GM13976 (cell line): ENCODE data around the gene CALCR.

Experiments used
- DNase-seq: peaks from one replicate; pipeline ENCODE4 v3.0.0; 2012; ENCODE audit warnings: low spot score
- in situ Hi-C: fragments of 300-500 bp; cut with MboI; formaldehyde crosslinking; loops from one replicate; pipeline ENCODE4 v1.12.0; 2022; ENCODE audit warnings: low sequenced_read_pairs, mixed read lengths, inconsistent platforms; ENCODE audit not compliant: unreplicated experiment
- TF ChIP-seq, protein P1 (sequence below): IDR thresholded peaks from 2 replicates; pipeline ENCODE4 v1.5.1; 2012; ENCODE audit warnings: borderline replicate concordance, mild to moderate bottlenecking; ENCODE audit not compliant: insufficient read depth; ENCODE audit errors: extremely low read depth, missing control alignments, control extremely low read depth

CALCR gene

DNA sequence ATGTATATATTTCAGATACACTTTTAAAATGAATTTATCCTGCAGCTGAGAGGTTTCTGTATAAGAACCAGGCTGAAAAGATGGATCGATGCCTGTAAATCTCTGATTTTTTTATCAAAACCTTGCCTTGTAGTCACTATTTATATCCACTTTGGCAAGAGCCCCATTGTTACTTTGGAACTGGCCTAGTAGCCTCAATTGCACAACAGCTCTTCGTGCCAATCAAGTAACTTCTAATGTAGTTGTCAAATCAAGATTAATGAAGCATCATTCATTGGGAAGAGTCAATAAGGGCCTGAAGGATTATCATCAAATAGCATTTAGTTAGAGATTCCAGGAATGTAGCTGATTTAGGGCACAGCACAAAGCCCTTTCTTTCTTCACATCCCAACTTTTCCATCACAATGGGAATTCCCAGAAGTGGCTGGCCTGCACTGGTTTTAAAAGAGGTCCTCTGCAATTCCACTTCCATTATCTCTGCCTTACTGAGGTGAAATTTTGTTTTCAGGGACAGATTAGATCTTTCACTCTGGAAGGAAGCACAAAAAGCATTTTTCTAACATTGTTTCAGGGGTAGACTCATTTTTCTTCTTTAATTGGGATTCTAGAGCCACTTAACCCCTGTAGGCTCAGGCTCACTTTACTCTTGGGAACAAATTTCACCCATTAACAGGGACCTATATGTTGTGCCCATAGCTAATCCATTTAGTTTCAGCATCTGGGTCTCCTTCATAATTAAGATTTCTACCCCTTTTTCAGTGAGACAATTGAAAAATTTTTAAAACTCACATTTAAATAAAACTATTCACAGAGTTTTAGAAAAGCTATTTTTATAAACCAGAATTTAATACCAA, 97.8 kb downstream of the CALCR start:
- TF ChIP-seq, protein P1, sequence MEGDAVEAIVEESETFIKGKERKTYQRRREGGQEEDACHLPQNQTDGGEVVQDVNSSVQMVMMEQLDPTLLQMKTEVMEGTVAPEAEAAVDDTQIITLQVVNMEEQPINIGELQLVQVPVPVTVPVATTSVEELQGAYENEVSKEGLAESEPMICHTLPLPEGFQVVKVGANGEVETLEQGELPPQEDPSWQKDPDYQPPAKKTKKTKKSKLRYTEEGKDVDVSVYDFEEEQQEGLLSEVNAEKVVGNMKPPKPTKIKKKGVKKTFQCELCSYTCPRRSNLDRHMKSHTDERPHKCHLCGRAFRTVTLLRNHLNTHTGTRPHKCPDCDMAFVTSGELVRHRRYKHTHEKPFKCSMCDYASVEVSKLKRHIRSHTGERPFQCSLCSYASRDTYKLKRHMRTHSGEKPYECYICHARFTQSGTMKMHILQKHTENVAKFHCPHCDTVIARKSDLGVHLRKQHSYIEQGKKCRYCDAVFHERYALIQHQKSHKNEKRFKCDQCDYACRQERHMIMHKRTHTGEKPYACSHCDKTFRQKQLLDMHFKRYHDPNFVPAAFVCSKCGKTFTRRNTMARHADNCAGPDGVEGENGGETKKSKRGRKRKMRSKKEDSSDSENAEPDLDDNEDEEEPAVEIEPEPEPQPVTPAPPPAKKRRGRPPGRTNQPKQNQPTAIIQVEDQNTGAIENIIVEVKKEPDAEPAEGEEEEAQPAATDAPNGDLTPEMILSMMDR, result no peak
- DNase-seq, result no peak
- in situ Hi-C loops, result no loop called here

DNA sequence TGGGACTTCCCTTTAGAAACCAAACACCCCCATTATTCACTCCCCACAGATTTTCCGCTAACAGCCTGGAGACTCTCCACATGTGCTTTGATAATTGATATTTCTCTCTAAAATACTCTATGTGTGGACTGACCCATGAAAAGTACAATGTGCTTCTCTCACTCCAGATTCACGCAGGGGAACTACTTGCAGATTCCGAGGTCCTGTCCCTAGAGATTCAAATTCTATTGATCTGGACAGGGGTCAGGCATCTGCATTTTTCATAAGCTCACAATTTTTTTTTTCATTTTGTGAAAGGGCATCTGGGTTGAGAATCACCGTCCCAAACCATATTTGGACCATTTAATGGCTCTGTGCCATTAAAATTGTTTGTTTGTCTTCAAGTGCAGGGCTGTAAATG, 98.7 kb downstream of the CALCR start:
- in situ Hi-C loops, result no loop called here
- no peak for DNase-seq
- TF ChIP-seq, protein P1, result no peak

DNA sequence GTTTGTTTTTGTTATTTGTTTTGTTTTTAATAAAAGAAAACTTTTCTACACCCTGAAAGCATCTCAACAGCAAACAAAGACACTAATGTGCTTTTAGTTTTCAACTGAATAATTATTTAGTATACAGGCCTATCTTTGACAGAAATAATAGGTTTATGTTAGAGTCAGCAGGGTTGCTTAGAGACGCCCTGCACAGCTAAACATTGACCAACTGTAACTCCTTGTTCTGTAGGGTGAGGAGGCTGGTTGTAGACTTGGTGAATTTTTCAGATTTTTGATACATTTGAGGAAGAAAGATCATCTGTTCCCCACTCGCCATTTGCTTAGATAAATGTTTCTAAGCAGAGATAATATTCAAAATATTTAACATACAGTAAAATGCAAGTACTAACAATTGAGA, 103.1 kb downstream of the CALCR start:
- TF ChIP-seq, protein P1, result no peak
- in situ Hi-C loops, result no loop called here
- no peak for DNase-seq

DNA sequence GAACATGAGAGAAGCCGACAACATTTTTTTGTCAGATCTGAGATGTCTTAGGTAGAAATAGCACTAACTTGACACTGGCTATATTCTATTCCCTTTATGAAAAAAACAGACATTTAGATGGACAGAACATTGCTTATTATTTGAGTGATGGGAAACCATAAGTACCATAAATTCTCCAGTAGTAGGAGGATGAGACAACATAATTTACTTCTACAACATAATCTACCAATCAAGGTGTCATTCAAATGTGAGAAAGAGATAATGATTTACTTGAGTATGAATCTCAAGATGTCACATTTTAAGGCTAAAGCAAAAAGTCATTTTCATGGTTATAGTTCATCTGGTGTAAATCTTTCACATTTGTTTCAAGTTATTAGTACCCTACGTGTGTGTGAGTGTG, 110.8 kb downstream of the CALCR start:
- in situ Hi-C loops, result no loop called here
- DNase-seq, result no peak
- TF ChIP-seq, protein P1, result no peak

DNA sequence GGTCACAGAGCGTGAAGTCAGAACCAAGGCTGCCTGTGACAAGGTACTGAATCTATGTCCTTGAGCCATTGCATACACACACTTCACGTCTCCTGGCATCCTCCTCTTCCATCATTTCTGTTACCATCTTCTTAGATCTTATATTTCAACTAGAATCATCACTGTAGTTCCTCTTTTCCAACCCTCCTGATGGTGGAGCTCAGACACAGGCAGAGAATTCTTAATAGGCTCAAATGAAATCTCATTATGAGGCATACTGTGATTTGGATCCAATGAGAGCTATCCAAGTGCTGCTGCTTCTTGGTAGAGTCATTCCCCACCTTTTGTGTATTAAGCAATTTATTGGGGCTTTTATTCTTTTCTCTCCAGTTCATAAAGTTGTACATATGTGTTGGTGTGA, 113.2 kb downstream of the CALCR start:
- TF ChIP-seq, protein P1, result no peak
- in situ Hi-C loops, result no loop called here

DNA sequence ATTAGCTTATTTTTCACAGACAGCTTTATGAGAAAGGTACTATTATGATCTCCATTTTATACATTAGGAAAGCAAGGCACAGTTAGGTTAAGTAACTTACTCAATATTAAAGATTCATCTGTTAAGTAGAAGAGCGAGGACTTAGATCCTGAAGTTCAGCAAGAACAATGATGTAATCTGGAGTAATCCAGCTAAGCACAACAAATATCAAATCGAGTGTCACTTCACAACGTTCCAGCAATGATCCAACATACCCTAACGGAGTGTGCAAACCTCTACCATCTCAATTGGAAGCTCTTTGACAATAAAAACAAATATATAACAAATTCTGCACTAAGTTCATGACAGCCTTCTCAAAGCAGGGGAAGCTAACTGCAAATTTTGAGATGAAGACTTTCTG, 121.3 kb downstream of the CALCR start:
- in situ Hi-C loops, result no loop called here
- no peak for DNase-seq
- TF ChIP-seq, protein P1, result no peak

More for the DNA sequence above, 113.2 kb downstream of the CALCR start:
- no peak for DNase-seq

DNA sequence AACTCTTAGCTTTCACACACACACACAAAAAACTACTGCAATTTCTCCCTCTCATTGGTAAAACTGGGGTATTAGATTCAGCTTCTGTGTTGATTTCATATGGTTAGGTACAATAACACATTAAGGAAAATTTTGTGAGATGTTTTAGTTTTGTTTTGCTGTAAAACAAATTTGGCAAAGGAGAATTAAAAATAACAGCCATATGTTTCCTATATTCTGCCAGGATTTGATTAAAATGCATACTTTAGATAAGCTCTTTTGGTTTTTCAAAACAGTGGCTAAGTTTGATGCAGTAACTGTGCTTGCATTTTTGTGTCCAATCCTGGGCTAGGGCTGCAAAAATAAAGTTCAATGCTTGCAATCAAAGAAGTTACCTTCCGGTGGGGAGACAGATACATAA, 126.3 kb downstream of the CALCR start:
- no peak for DNase-seq
- TF ChIP-seq, protein P1, result no peak
- in situ Hi-C loops, result no loop called here
